Ascending aorta (tissue), 2 donors: ENCODE results near the gene UBE2Q1. TPM values are rescaled to one million over a fixed set of nuclear protein-coding genes. Genes with fewer than 3 reads are reported as not detected.

Experiments
- DNase-seq, 2 donors: peaks; one replicate each; pipeline ENCODE4 v3.0.0-alpha.2; 2019; ENCODE audit warnings: low spot score in 2 of 2
- H3K27ac ChIP-seq, 2 donors: fragments of 200-600 bp; sonication (generic); one replicate each; pipeline ENCODE4 v1.5.1; 2016 to 2017; ENCODE audit warnings: mild to moderate bottlenecking in 1 of 2
- H3K27me3 ChIP-seq: fragments of 200-600 bp; sonication (generic); one replicate; pipeline ENCODE4 v1.5.1; 2017
- H3K36me3 ChIP-seq, 2 donors: fragments of 200-600 bp; sonication (generic); one replicate each; pipeline ENCODE4 v1.5.1; 2016
- H3K4me1 ChIP-seq, 2 donors: fragments of 200-600 bp; sonication (generic); one replicate each; pipeline ENCODE4 v1.5.1; 2016 to 2017; ENCODE audit warnings: mild to moderate bottlenecking in 1 of 2
- H3K4me3 ChIP-seq, 2 donors: fragments of 200-600 bp; sonication (generic); one replicate each; pipeline ENCODE4 v1.5.1; 2016 to 2017; ENCODE audit warnings: mild to moderate bottlenecking in 1 of 2
- H3K9me3 ChIP-seq, 2 donors: fragments of 200-600 bp; sonication (generic); one replicate each; pipeline ENCODE4 v1.5.1; 2016
- intact Hi-C: fragments of 100-400 bp; cut with DNase I; formaldehyde crosslinking; loops from one replicate; pipeline ENCODE4 v1.15.1; 2023
- total RNA-seq: library from RNA; depleted of rRNA; stranded (reverse); fragments of >200 nt; gene quantifications from one replicate; pipeline ENCODE4 v1.1.0, GENCODE V29; 2016
- TF ChIP-seq, protein P1 (sequence below), 3 experiments: fragments of 200-600 bp in 2 of 3; fragments of 450-650 bp in 1 of 3; sonication (generic) in 2 of 3; IDR thresholded peaks; one replicate each; pipeline ENCODE4 v1.5.1; 2016 to 2019; ENCODE audit warnings: antibody characterized with exemption in 3 of 3, mild to moderate bottlenecking in 1 of 3, moderate library complexity in 1 of 3

Gene UBE2Q1
- total RNA-seq, 1 donor from 2014 or later, result 10.6 TPM

DNA sequence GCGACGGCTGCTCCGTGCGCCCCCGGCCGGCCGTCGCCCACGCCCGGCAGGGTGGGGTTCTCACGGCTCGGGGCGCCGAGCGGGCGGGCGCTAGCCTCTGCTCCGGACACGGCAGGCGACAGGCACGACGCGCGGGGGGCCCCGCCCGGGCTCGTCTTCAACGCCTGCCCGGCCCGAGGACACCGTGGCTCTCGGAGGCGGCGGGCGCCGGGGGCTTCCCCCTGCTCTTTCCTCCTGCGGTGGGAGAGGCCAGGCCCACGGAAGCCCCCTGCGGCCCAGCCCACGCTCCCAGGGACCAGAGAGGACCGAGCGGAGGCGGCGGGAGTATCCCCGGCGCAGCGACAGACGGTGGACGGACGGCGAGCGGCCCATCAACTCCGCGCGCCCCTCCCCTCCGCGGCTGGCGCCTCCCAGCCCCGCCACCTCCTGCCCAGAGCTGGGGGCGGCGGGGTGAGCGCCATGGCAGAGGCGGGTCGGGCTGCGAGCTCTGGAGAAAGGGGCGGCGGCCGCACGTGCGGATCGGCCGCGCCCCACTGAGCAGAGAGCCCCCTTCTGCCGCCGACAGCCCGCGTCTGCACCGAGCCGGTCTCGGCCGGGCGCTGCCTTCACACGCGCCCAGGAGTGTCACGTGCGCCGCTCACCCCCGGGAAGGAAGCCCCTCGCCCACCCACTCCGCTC lies 56.3 kb downstream of the UBE2Q1 start, which contains the start of the genes SHE and TDRD10:
Gene SHE, minus strand, starts transcription at position 347 of the 678 bp plus-strand sequence. CDS start 386 bp downstream, outside the sequence.
Gene TDRD10, plus strand, starts transcription at position 154 of the 678 bp plus-strand sequence. CDS start 4,685 bp downstream, outside the sequence.
- Histone ChIP-seq H3K4me1 (peaks cover 3 to 4% of the 10 kb centered on the region in 2 donors), H3K9me3 (no peaks in the 10 kb centered on the region), H3K36me3 (no peaks in the 10 kb centered on the region), H3K27me3 (peaks cover 11% of the 10 kb centered on the region), H3K4me3 (peak within 1 kb of the TSS; percentile 54 to 61), H3K27ac (peak within 1 kb of the TSS in 1 of 2 donors; percentile 32)
- intact Hi-C loops, result no loop called here
- TF ChIP-seq, protein P1, sequence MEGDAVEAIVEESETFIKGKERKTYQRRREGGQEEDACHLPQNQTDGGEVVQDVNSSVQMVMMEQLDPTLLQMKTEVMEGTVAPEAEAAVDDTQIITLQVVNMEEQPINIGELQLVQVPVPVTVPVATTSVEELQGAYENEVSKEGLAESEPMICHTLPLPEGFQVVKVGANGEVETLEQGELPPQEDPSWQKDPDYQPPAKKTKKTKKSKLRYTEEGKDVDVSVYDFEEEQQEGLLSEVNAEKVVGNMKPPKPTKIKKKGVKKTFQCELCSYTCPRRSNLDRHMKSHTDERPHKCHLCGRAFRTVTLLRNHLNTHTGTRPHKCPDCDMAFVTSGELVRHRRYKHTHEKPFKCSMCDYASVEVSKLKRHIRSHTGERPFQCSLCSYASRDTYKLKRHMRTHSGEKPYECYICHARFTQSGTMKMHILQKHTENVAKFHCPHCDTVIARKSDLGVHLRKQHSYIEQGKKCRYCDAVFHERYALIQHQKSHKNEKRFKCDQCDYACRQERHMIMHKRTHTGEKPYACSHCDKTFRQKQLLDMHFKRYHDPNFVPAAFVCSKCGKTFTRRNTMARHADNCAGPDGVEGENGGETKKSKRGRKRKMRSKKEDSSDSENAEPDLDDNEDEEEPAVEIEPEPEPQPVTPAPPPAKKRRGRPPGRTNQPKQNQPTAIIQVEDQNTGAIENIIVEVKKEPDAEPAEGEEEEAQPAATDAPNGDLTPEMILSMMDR (IDR thresholded peaks at IDR 0.05), result no peak
- no peak for DNase-seq

DNA sequence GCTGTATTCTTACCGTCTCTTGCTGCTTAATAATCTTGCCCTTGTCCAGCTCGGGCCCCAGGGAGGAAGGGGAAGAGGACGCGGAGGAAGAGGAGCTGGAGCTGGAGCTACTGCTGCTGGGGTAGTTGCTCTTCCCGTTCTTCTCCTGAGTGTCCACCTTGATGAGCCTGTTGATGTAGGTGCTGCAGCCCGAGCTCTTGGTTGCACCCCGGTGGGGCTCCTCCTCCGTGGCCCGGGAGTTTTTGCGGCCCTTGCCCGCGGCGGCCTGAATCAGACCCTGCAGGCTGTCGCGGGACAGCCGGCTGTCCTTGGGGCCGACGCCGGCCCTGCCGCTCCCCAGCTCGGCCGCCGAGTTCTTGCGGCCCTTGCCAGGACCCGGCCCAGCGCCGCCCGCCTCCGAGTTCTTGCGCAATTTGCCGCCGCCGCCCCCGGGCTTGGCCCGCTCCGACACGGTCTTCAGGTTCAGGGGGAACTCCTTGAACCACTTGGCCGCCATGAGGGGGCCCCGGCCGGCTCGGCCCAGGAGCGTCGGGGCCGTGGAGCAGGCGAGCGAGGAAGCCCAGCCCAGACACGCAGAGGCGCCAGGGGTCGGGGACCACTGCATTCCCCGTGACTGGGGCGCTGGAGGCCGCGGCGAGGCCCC lies 56.9 kb downstream of the UBE2Q1 start:
- Histone ChIP-seq H3K36me3 (no peaks in the 10 kb centered on the region), H3K4me1 (peaks cover 3 to 4% of the 10 kb centered on the region in 2 donors), H3K27ac (peak overlapping the region in 1 of 2 donors; percentile 32), H3K4me3 (peak overlapping the region; percentile 54 to 61), H3K9me3 (no peaks in the 10 kb centered on the region), H3K27me3 (peaks cover 11% of the 10 kb centered on the region)
- TF ChIP-seq, protein P1 (IDR thresholded peaks at IDR 0.05), result no peak
- peak in 1 of 2 donors; percentile 71 for DNase-seq
- intact Hi-C loops, result no loop called here

DNA sequence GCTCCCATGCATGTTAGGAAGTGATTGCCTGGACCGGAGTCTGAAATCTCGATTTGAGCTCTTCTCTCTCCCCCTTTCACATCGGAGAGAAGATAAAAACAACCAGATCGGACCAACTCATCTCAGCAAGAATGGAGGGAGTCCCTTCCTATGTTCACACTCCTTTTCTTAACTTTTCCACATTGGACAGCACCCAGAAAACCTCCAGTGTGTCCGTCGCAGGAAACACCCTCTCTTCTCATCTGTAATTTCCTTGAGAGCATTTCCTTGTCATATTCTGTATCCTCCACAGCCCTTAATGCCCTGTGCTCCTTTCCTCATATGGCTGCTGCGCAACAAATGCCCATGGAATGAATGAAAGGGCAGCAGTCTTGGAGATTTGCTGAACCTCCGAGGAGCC lies 57.9 kb downstream of the UBE2Q1 start:
- H3K9me3 ChIP-seq, result no peaks in the 10 kb centered on the region
- peak overlapping the region; percentile 54 to 61 for H3K4me3 ChIP-seq
- intact Hi-C loops, result no loop called here
- no peak for DNase-seq
- peaks cover 11% of the 10 kb centered on the region for H3K27me3 ChIP-seq
- H3K4me1 ChIP-seq, result peaks cover 3 to 4% of the 10 kb centered on the region in 2 donors
- no peak overlapping the region for H3K27ac ChIP-seq
- no peaks in the 10 kb centered on the region for H3K36me3 ChIP-seq
- TF ChIP-seq, protein P1 (IDR thresholded peaks at IDR 0.05), result no peak

DNA sequence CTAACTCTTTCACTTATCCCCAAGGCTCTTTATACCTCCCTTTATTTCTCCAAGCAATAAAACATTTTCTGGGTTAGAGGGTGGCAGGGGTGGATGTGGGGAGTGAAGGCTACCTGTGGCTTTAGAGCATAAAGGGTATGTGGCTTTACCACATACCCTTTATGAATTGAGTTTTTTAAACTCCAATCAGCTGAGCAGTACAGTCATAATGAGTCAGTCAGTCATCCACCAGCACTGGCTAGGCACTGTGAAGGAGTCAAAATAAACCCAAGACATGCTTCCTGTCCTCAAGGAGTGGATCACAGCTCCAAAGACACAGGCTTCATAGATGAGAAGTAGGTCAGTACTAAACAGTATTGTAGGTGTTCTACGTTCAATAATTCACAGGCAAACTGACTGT lies 59.0 kb downstream of the UBE2Q1 start:
- intact Hi-C loops, result no loop called here
- H3K27ac ChIP-seq, result no peak overlapping the region
- H3K27me3 ChIP-seq, result peaks cover 11% of the 10 kb centered on the region
- TF ChIP-seq, protein P1 (IDR thresholded peaks at IDR 0.05), result no peak
- no peak for DNase-seq
- H3K36me3 ChIP-seq, result no peaks in the 10 kb centered on the region
- peaks cover 3 to 4% of the 10 kb centered on the region in 2 donors for H3K4me1 ChIP-seq
- H3K9me3 ChIP-seq, result no peaks in the 10 kb centered on the region
- no peak overlapping the region for H3K4me3 ChIP-seq

Other genes with a start within 250 kb of the UBE2Q1 start
- not detected for gene AQP10, start 237.6 kb downstream of the UBE2Q1 start, total RNA-seq
- 173 TPM for gene ATP8B2, start 233.1 kb downstream of the UBE2Q1 start, total RNA-seq
- gene IL6R, start 153.3 kb downstream of the UBE2Q1 start, total RNA-seq, result 6.7 TPM
- gene TDRD10, start 56.4 kb downstream of the UBE2Q1 start, total RNA-seq, result 4.6 TPM
- 107 TPM for gene SHE, start 56.2 kb downstream of the UBE2Q1 start, total RNA-seq
- gene CHRNB2, start 9.1 kb upstream of the UBE2Q1 start, total RNA-seq, result not detected
- gene ADAR, start 49.5 kb upstream of the UBE2Q1 start, total RNA-seq, result 65.3 TPM